HCT116 (cell line): ENCODE data around the gene PLA2G15. TPM values are rescaled to one million over a fixed set of nuclear protein-coding genes. Genes with fewer than 3 reads are reported as not detected.

ENCODE experiments used
- ATAC-seq: fragments of 200-7000 bp; cut with Tn5 transposase; 2 replicates; pipeline ENCODE4 v1.9.1; 2020; ENCODE audit warnings: mild to moderate bottlenecking, moderate library complexity
- BruUV-seq: library from RNA; stranded (reverse); fragments of 400-500 nt; replicated peaks from 2 replicates; lab custom pipeline; 2021; lab: Mats Ljungman, UMichigan
- CTCF ChIA-PET: fragments of 300-600 bp; sonication (Branson Sonifier 250); formaldehyde crosslinking; loops from one replicate; lab custom pipeline; 2021; ENCODE audit warnings: antibody characterized with exemption; lab: Charles Lee
- POLR2A ChIA-PET: fragments of 300-600, 350-600 bp; sonication (Branson Sonifier 250); formaldehyde crosslinking; loops from one replicate; lab custom pipeline; 2021; ENCODE audit warnings: antibody characterized with exemption; lab: Charles Lee
- RAD21 ChIA-PET, 2 experiments: fragments of 300-600 bp; sonication (Branson Sonifier 250); formaldehyde crosslinking; loops; one replicate each; lab custom pipeline; 2023; ENCODE audit warnings: low total read pairs in 2 of 2; ENCODE audit not compliant: uncharacterized antibody in 2 of 2, unreplicated experiment in 2 of 2, low non-redundant PET in 1 of 2; lab: Charles Lee
- DNase-seq: peaks from one replicate; pipeline ENCODE4 v3.0.0-alpha.2; 2010; ENCODE audit warnings: low read depth, low spot score
- H2AFZ ChIP-seq: fragments of 200-600 bp; shearing (Covaris generic), sonication (generic); 2 replicates; pipeline ENCODE4 v1.6.1; 2017; ENCODE audit warnings: low read depth, mixed run types, mixed read lengths, antibody characterized with exemption, low read length; ENCODE audit not compliant: poor library complexity, severe bottlenecking
- H3K27ac ChIP-seq: 2 replicates; pipeline ENCODE4 v1.5.1; 2012; ENCODE audit warnings: low read depth, low read length
- H3K27me3 ChIP-seq: fragments of 200-600 bp; sonication (generic); 2 replicates; pipeline ENCODE4 v1.6.1; 2016; ENCODE audit warnings: mixed run types, low read length, mixed read lengths; ENCODE audit not compliant: insufficient read depth
- H3K36me3 ChIP-seq, 2 experiments: fragments of 200-500 bp in 1 of 2; fragments of 200-600 bp in 1 of 2; sonication (Bioruptor generic) in 1 of 2; sonication (generic) in 1 of 2; 2 replicates each; pipeline versions ENCODE4 v1.5.1 to v1.6.1; 2014 to 2016; ENCODE audit warnings: low read length in 2 of 2, inconsistent platforms in 1 of 2, mixed read lengths in 1 of 2, mixed run types in 1 of 2; ENCODE audit not compliant: insufficient read depth in 2 of 2, control insufficient read depth in 1 of 2
- H3K4me1 ChIP-seq, 2 experiments: fragments of 200-600 bp in 1 of 2; sonication (generic) in 1 of 2; 2 replicates each; pipeline versions ENCODE4 v1.5.1 to v1.6.1; 2012 to 2017; ENCODE audit warnings: low read length in 2 of 2, inconsistent platforms in 1 of 2, mild to moderate bottlenecking in 1 of 2, mixed read lengths in 1 of 2, mixed run types in 1 of 2, moderate library complexity in 1 of 2; ENCODE audit not compliant: insufficient read depth in 2 of 2, control insufficient read depth in 1 of 2
- H3K4me2 ChIP-seq: fragments of 200-600 bp; sonication (generic); 2 replicates; pipeline ENCODE4 v1.6.1; 2017; ENCODE audit warnings: mixed run types, low read length, mixed read lengths
- H3K4me3 ChIP-seq, 2 experiments: fragments of 200-600 bp in 1 of 2; sonication (generic) in 1 of 2; replicated peaks in 1 of 2; 2 replicates each; pipeline ENCODE4 v1.5.1; 2011 to 2016; ENCODE audit warnings: low read length in 2 of 2, control low read depth in 1 of 2, low read depth in 1 of 2, mild to moderate bottlenecking in 1 of 2, mixed read lengths in 1 of 2, mixed run types in 1 of 2
- H3K79me2 ChIP-seq: fragments of 200-600 bp; sonication (generic); 2 replicates; pipeline ENCODE4 v1.6.1; 2017; ENCODE audit warnings: mild to moderate bottlenecking, mixed run types, low read length, moderate library complexity, mixed read lengths; ENCODE audit not compliant: insufficient read depth
- H3K9ac ChIP-seq: fragments of 200-600 bp; sonication (generic); 2 replicates; pipeline ENCODE4 v1.6.1; 2016; ENCODE audit warnings: low read length, mixed read lengths
- H3K9me2 ChIP-seq: fragments of 200-600 bp; sonication (generic), shearing (Covaris generic); 2 replicates; pipeline ENCODE4 v1.6.1; 2017; ENCODE audit warnings: mixed run types, mild to moderate bottlenecking, moderate library complexity; ENCODE audit not compliant: insufficient read depth
- H3K9me3 ChIP-seq, 2 experiments: fragments of 200-500 bp in 1 of 2; fragments of 200-600 bp in 1 of 2; sonication (Bioruptor generic) in 1 of 2; sonication (generic) in 1 of 2; 2 replicates each; pipeline ENCODE4 v1.6.1; 2014 to 2017; ENCODE audit warnings: low read length in 2 of 2, mixed read lengths in 2 of 2, inconsistent platforms in 1 of 2, low read depth in 1 of 2, mild to moderate bottlenecking in 1 of 2, mixed run types in 1 of 2, moderate library complexity in 1 of 2; ENCODE audit not compliant: control insufficient read depth in 1 of 2, insufficient read depth in 1 of 2
- H4K20me1 ChIP-seq: fragments of 200-600 bp; sonication (generic), shearing (Covaris generic); 2 replicates; pipeline ENCODE4 v1.6.1; 2017; ENCODE audit warnings: mixed run types, mild to moderate bottlenecking, moderate library complexity; ENCODE audit not compliant: insufficient read depth
- ATF3 ChIP-seq: IDR thresholded peaks from 2 replicates; pipeline ENCODE4 v1.6.1; 2012
- EGR1 ChIP-seq: IDR thresholded peaks from 2 replicates; pipeline ENCODE4 v1.6.1; 2012; ENCODE audit warnings: low read depth
- FOSL1 ChIP-seq: IDR thresholded peaks from 2 replicates; pipeline ENCODE4 v1.6.1; 2012; ENCODE audit warnings: low read depth
- POLR2AphosphoS5 ChIP-seq: IDR thresholded peaks from 2 replicates; pipeline ENCODE4 v1.6.1; 2011; ENCODE audit warnings: mild to moderate bottlenecking, low read depth, low read length, moderate library complexity
- ZBTB33 ChIP-seq: IDR thresholded peaks from 2 replicates; pipeline ENCODE4 v1.6.1; 2011; ENCODE audit warnings: mild to moderate bottlenecking, low read length, moderate library complexity; ENCODE audit not compliant: insufficient replicate concordance; ENCODE audit errors: extremely low read depth
- ZFX ChIP-seq: fragments of 450-650 bp; IDR thresholded peaks from 2 replicates; pipeline ENCODE4 v1.6.1; 2017
- ZNF274 ChIP-seq: fragments of 200-500 bp; sonication (Bioruptor generic); IDR thresholded peaks from 2 replicates; pipeline ENCODE4 v1.6.1; 2014; ENCODE audit warnings: mild to moderate bottlenecking, low read depth, low read length, inconsistent platforms
- intact Hi-C: fragments of 100-400 bp; cut with micrococcal nuclease; formaldehyde crosslinking; loops from 2 replicates; pipeline ENCODE4 v1.10.0; 2022
- total RNA-seq: library from RNA; stranded (reverse); gene quantifications from one replicate; pipeline ENCODE4 v1.2.1, GENCODE V29; 2021; ENCODE audit not compliant: unreplicated experiment

PLA2G15 gene
- total RNA-seq, 1 experiment from 2014 or later, result 7.5 TPM

DNA sequence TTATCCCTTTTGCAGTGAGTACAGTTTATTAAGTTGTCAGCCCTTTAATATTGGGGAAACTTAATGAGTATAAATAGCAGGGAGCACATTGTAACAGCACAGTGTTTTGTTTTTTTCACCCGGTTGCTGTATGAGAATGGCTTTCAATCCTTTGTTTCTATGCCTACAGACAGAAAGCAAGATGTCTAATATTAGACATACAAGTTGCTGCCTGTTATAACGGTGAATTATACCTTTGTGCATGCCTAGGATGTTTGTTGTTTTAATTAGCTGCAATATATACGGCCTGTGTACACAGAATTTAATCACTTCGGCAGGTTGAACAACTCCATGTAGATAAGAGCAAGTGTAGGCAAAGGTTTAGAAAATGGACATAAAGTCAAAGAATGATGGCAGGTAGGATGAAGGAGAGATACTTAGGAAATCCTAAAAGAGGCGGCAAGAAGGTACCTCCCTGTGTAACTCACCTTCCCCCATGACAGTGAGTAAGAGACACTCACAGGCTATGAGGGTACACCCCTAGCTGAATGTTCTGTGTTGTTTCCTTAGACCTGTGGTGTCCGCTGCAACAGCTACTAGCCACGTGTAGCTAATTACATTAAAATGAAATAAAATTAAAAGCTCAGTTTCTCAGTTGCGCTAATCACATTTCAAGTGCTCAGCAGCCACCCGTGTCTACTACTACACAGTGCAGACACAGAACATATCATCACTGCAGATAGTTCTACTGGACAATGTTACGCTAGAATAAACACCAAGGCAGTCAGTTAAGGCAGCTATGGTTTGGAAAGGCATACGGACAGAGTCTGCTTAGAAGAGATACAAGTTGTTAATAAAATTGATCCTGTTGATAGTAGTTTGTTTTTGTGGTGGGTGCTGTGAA, 54.6 kb downstream of the PLA2G15 start:
- no peaks in the 10 kb centered on the region for H4K20me1 ChIP-seq
- intact Hi-C loops, result no loop called here
- no peak overlapping the region for H3K9ac ChIP-seq
- no peaks in the 10 kb centered on the region for H3K9me2 ChIP-seq
- no peaks in the 10 kb centered on the region for H3K27me3 ChIP-seq
- H3K36me3 ChIP-seq, result peaks cover 35 to 73% of the 10 kb centered on the region in 2 experiments
- H3K4me2 ChIP-seq, result no peak overlapping the region
- H3K4me3 ChIP-seq, result no peak overlapping the region
- H3K9me3 ChIP-seq, result no peaks in the 10 kb centered on the region
- H3K79me2 ChIP-seq, result peaks cover 9% of the 10 kb centered on the region; the same call in 1 of the 2 replicates
- no peak for TF ChIP-seq EGR1
- no peak for TF ChIP-seq ATF3
- TF ChIP-seq POLR2AphosphoS5, result no peak
- no peak for TF ChIP-seq ZBTB33
- TF ChIP-seq ZFX, result no peak
- no peak for TF ChIP-seq FOSL1
- no peak for TF ChIP-seq ZNF274
- POLR2A ChIA-PET, result no interaction called here
- ATAC-seq (no peak), DNase-seq (no peak)
- CTCF ChIA-PET, result interaction anchor here (1.5 kb wide), 1 partner anchor 36 kb away, joined by 5 read pairs; the partner anchor contains the start of gene SLC7A6
- BruUV-seq, result no TSS peak
- H3K4me1 ChIP-seq, result no peaks in the 10 kb centered on the region
- no peak overlapping the region for H3K27ac ChIP-seq
- H2AFZ ChIP-seq, result no peak overlapping the region
- RAD21 ChIA-PET, result no interaction called here
